Endothelial cell of umbilical vein (primary cell): ENCODE measurements around the gene PTBP3. TPM values are rescaled to one million over a fixed set of nuclear protein-coding genes. Genes with fewer than 3 reads are reported as not detected.

Experiments
- BruUV-seq: library from RNA; stranded (reverse); fragments of 400-500 nt; replicated peaks from 2 replicates; lab custom pipeline; 2021; lab: Mats Ljungman, UMichigan
- CTCF ChIA-PET: fragments of 300-600, 350-600 bp; sonication (Branson Sonifier 250); formaldehyde crosslinking; loops from one replicate; lab custom pipeline; 2021; ENCODE audit warnings: antibody characterized with exemption, inconsistent platforms; lab: Charles Lee
- POLR2A ChIA-PET: fragments of 300-600, 350-600 bp; sonication (Branson Sonifier 250); formaldehyde crosslinking; loops from one replicate; lab custom pipeline; 2021; ENCODE audit warnings: antibody characterized with exemption, inconsistent platforms; lab: Charles Lee
- DNase-seq: peaks from one replicate; pipeline ENCODE4 v3.0.0-alpha.2; 2011; ENCODE audit warnings: low read depth, low spot score
- FAIRE-seq: peaks from 2 replicates; lab custom pipeline; 2011; peaks lifted over from hg19 to GRCh38; lab: Jason Lieb, UNC
- H2AFZ ChIP-seq: 2 replicates; pipeline ENCODE4 v1.6.0; 2012; ENCODE audit warnings: low read depth, low read length, control low read depth, inconsistent platforms
- H3K27ac ChIP-seq: 2 replicates; pipeline ENCODE4 v1.5.1; 2011; ENCODE audit warnings: low read depth, mild to moderate bottlenecking, control low read depth, low read length, moderate library complexity; ENCODE audit not compliant: insufficient read depth
- H3K27me3 ChIP-seq, 2 experiments: 2 replicates each; pipeline versions ENCODE4 v1.6.0 to v1.6.1; 2011; ENCODE audit warnings: low read length in 2 of 2, mixed read lengths in 1 of 2; ENCODE audit not compliant: control insufficient read depth in 2 of 2, insufficient read depth in 2 of 2
- H3K36me3 ChIP-seq, 2 experiments: 2 replicates in 1 of 2; 3 replicates in 1 of 2; pipeline ENCODE4 v1.5.1; 2011; ENCODE audit warnings: low read length in 2 of 2, mild to moderate bottlenecking in 1 of 2, moderate library complexity in 1 of 2; ENCODE audit not compliant: control insufficient read depth in 2 of 2, insufficient read depth in 2 of 2; ENCODE audit errors: extremely low read depth in 1 of 2
- H3K4me1 ChIP-seq: 3 replicates; pipeline ENCODE4 v1.5.1; 2011; ENCODE audit warnings: mild to moderate bottlenecking, low read length; ENCODE audit not compliant: control insufficient read depth, insufficient read depth; ENCODE audit errors: extremely low read depth
- H3K4me2 ChIP-seq: 2 replicates; pipeline ENCODE4 v1.6.1; 2011; ENCODE audit warnings: low read length, control low read depth, mixed read lengths; ENCODE audit not compliant: insufficient read depth
- H3K4me3 ChIP-seq, 3 experiments: fragments of 200-600 bp in 1 of 3; sonication (generic), shearing (Covaris generic) in 1 of 3; replicated peaks in 1 of 3; 2 replicates each; pipeline ENCODE4 v1.5.1; 2011 to 2016; ENCODE audit warnings: control low read depth in 3 of 3, low read length in 3 of 3, mild to moderate bottlenecking in 2 of 3, inconsistent platforms in 1 of 3, low read depth in 1 of 3, moderate library complexity in 1 of 3; ENCODE audit not compliant: insufficient read depth in 1 of 3
- H3K79me2 ChIP-seq: 2 replicates; pipeline ENCODE4 v1.6.0; 2012; ENCODE audit warnings: low read length, inconsistent platforms; ENCODE audit not compliant: control insufficient read depth, insufficient read depth
- H3K9ac ChIP-seq: replicated peaks from 2 replicates; pipeline ENCODE3; 2011; ENCODE audit warnings: low read length, control low read depth; ENCODE audit not compliant: insufficient read depth; ENCODE audit errors: extremely low read depth
- H3K9me1 ChIP-seq: replicated peaks from 3 replicates; pipeline ENCODE4 v1.6.0; 2011; ENCODE audit warnings: mild to moderate bottlenecking, low read length; ENCODE audit not compliant: control insufficient read depth, insufficient read depth; ENCODE audit errors: extremely low read depth
- H3K9me3 ChIP-seq: replicated peaks from 2 replicates; pipeline ENCODE4 v1.5.1; 2012; ENCODE audit warnings: low read length, inconsistent platforms; ENCODE audit not compliant: control insufficient read depth, insufficient read depth
- H4K20me1 ChIP-seq: replicated peaks from 2 replicates; pipeline ENCODE3; 2011; ENCODE audit warnings: mild to moderate bottlenecking, low read length; ENCODE audit not compliant: control insufficient read depth, insufficient read depth; ENCODE audit errors: extremely low read depth
- CTCF ChIP-seq, 2 donors: IDR thresholded peaks; 1 replicate in 1 of 2; 2 replicates in 1 of 2; pipeline ENCODE4 v1.5.1; 2011; ENCODE audit warnings: low read length in 2 of 2, mild to moderate bottlenecking in 2 of 2, moderate library complexity in 2 of 2, control low read depth in 1 of 2, inconsistent platforms in 1 of 2, low read depth in 1 of 2; ENCODE audit not compliant: insufficient read depth in 1 of 2; ENCODE audit errors: extremely low read depth in 1 of 2
- EZH2 ChIP-seq: IDR thresholded peaks from 2 replicates; pipeline ENCODE4 v1.6.1; 2012; ENCODE audit warnings: borderline replicate concordance, low read depth, mild to moderate bottlenecking, moderate library complexity, low read length, inconsistent platforms; ENCODE audit not compliant: severe bottlenecking
- FOS ChIP-seq: IDR thresholded peaks from 2 replicates; pipeline ENCODE4 v1.6.1; 2011; ENCODE audit warnings: mild to moderate bottlenecking, low read length, moderate library complexity, borderline replicate concordance; ENCODE audit not compliant: insufficient read depth
- GATA2 ChIP-seq: IDR thresholded peaks from 2 replicates; pipeline ENCODE4 v1.7.0; 2011; ENCODE audit warnings: low read depth, mild to moderate bottlenecking, moderate library complexity, mixed read lengths, low read length; ENCODE audit not compliant: insufficient read length, insufficient read depth
- JUN ChIP-seq: IDR thresholded peaks from 2 replicates; pipeline ENCODE4 v1.6.1; 2011; ENCODE audit warnings: borderline replicate concordance, low read depth; ENCODE audit not compliant: insufficient read length, insufficient read depth
- MAX ChIP-seq: IDR thresholded peaks from 2 replicates; pipeline ENCODE4 v1.6.1; 2011; ENCODE audit not compliant: insufficient read depth, insufficient read length
- MYC ChIP-seq: IDR thresholded peaks from one replicate; pipeline ENCODE4 v1.6.1; 2011; ENCODE audit warnings: mild to moderate bottlenecking, low read depth, low read length
- POLR2A ChIP-seq: IDR thresholded peaks from 2 replicates; pipeline ENCODE4 v1.6.1; 2012; ENCODE audit warnings: low read depth, mild to moderate bottlenecking, control low read depth, low read length
- POLR2AphosphoS5 ChIP-seq: IDR thresholded peaks from 2 replicates; pipeline ENCODE4 v1.6.1; 2012; ENCODE audit warnings: low read depth, mild to moderate bottlenecking, control low read depth, low read length, moderate library complexity; ENCODE audit not compliant: insufficient read depth
- dilution Hi-C: fragments of 300-500 bp; cut with MboI; formaldehyde crosslinking; loops from one replicate; pipeline ENCODE4 v1.15.0; 2019; ENCODE audit warnings: low sequenced_read_pairs; ENCODE audit not compliant: extremely low pct_ligation_motif_present
- intact Hi-C: fragments of 100-400 bp; cut with micrococcal nuclease; formaldehyde crosslinking; loops from one replicate; pipeline ENCODE4 v1.10.0; 2022
- polyA plus RNA-seq, 4 experiments: library from polyadenylated mRNA; depleted of rRNA in 3 of 4; stranded (reverse) in 3 of 4; unstranded in 1 of 4; fragments of >200 nt; gene quantifications; 2 replicates each; pipeline versions ENCODE4 v1.2.1 to v1.2.3, GENCODE V29; 2011 to 2012; ENCODE audit warnings: missing spikeins in 1 of 4
- total RNA-seq: library from RNA; stranded (reverse); gene quantifications from 2 replicates; pipeline ENCODE4 v1.2.3, GENCODE V29; 2021

Gene PTBP3
- total and polyA plus RNA-seq, 2 donors (not counting 3 experiments of a cell fraction or from before 2014, with no cell fraction given) = 42.4 to 75.0 TPM

GRCh38 chr9:112352209-112352608, 18.8 kb upstream of the PTBP3 start:
- H3K36me3 ChIP-seq = no peaks in the 10 kb centered on the region
- no peak overlapping the region for H3K4me2 ChIP-seq
- no peaks in the 10 kb centered on the region for H3K9me3 ChIP-seq
- ChIA-PET CTCF (no interaction called here), POLR2A (no interaction called here)
- no peak overlapping the region for H3K9ac ChIP-seq
- TF ChIP-seq JUN (no peak), FOS (no peak), POLR2A (no peak), CTCF (IDR thresholded peaks at IDR 0.05; ENCODE audit: extremely low read depth in 1 of 2, insufficient read depth in 1 of 2, low read depth in 1 of 2, low read length in 2 of 2) (no peak), POLR2AphosphoS5 (no peak), GATA2 (no peak), EZH2 (no peak), MYC (no peak), MAX (no peak)
- no TSS peak for BruUV-seq
- intact Hi-C loops (no loop called here), dilution Hi-C loops (no loop called here)
- H3K4me1 ChIP-seq = peaks cover 6% of the 10 kb centered on the region
- H3K79me2 ChIP-seq = no peaks in the 10 kb centered on the region
- no peak overlapping the region for H3K27ac ChIP-seq
- no peaks in the 10 kb centered on the region for H3K9me1 ChIP-seq
- no peak overlapping the region for H3K4me3 ChIP-seq
- H3K27me3 ChIP-seq = no peaks in the 10 kb centered on the region
- H2AFZ ChIP-seq = no peak overlapping the region
- H4K20me1 ChIP-seq = no peaks in the 10 kb centered on the region
- FAIRE-seq = no peak
- DNase-seq = no peak
